NCI-H2081 (cell line): ENCODE data around the gene PBX3.

Experiments used
- DNase-seq, 2 experiments: peaks; one replicate each; lab custom pipeline; 2025; lab: John Stamatoyannopoulos, UW

PBX3 gene

GRCh38 chr9:125996791-125997190 lies 249.6 kb downstream of the PBX3 start:
- no peak for DNase-seq

GRCh38 chr9:125997196-125997823 lies 250.1 kb downstream of the PBX3 start:
- peak; percentile 45 to 81 for DNase-seq

GRCh38 chr9:125998837-125999503 lies 251.8 kb downstream of the PBX3 start:
- DNase-seq = no peak

GRCh38 chr9:125999504-125999881 lies 252.3 kb downstream of the PBX3 start:
- DNase-seq = no peak

GRCh38 chr9:126000256-126000655 lies 253.1 kb downstream of the PBX3 start:
- DNase-seq = no peak

- no peak for DNase-seq
Measured at GRCh38 chr9:126000731-126001580, 253.8 kb downstream of the PBX3 start.

GRCh38 chr9:126001581-126002225 lies 254.5 kb downstream of the PBX3 start:
- DNase-seq = peak in 1 of 2 experiments; percentile 5

GRCh38 chr9:126002476-126003350 lies 255.5 kb downstream of the PBX3 start:
- DNase-seq = no peak

GRCh38 chr9:126009047-126009446 lies 261.9 kb downstream of the PBX3 start:
- DNase-seq = no peak

- no peak for DNase-seq
Measured at GRCh38 chr9:126014726-126015125, 267.6 kb downstream of the PBX3 start.

GRCh38 chr9:126015424-126015823 lies 268.3 kb downstream of the PBX3 start:
- DNase-seq = no peak

GRCh38 chr9:126016579-126017290 lies 269.6 kb downstream of the PBX3 start:
- peak in 1 of 2 experiments; percentile 26 for DNase-seq
